22Rv1 (cell line): ENCODE measurements around the gene FER.

Experiments
- ZFX ChIP-seq: fragments of 450-650 bp; IDR thresholded peaks from 2 replicates; pipeline ENCODE4 v1.6.1; 2017; ENCODE audit warnings: antibody characterized with exemption, borderline replicate concordance
- TF ChIP-seq, protein P1 (sequence below): fragments of 450-650 bp; IDR thresholded peaks from 2 replicates; pipeline ENCODE4 v1.5.1; 2017; ENCODE audit warnings: mild to moderate bottlenecking

DNA sequence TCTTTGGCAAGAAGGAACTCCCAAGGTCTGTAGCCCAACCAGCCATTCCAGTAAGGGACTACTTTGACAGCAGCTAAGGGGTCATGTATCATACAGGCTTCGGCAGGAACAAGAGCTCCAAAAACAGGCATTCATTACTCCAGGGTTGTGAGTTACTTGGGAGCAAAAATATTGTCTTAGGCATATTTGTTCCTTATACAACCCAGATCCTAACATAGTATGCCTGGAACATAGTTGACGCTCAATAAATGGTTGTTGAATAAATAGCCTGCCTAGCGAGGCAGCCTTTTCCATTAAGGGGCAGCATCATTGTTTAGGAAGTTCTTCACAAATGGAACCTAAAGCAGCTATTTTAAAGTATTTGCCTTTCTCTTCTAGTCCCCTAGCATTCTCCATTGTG, 35.8 kb upstream of the FER start:
- TF ChIP-seq, protein P1, sequence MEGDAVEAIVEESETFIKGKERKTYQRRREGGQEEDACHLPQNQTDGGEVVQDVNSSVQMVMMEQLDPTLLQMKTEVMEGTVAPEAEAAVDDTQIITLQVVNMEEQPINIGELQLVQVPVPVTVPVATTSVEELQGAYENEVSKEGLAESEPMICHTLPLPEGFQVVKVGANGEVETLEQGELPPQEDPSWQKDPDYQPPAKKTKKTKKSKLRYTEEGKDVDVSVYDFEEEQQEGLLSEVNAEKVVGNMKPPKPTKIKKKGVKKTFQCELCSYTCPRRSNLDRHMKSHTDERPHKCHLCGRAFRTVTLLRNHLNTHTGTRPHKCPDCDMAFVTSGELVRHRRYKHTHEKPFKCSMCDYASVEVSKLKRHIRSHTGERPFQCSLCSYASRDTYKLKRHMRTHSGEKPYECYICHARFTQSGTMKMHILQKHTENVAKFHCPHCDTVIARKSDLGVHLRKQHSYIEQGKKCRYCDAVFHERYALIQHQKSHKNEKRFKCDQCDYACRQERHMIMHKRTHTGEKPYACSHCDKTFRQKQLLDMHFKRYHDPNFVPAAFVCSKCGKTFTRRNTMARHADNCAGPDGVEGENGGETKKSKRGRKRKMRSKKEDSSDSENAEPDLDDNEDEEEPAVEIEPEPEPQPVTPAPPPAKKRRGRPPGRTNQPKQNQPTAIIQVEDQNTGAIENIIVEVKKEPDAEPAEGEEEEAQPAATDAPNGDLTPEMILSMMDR: no peak
- no peak for TF ChIP-seq ZFX
